HuH-7 (cell line): ENCODE measurements around the gene DNMBP.
A peak's percentile ranks its signal among the peaks of the same experiment; 100 is the strongest.
"Not testable (repeated sequence)": the region's sequence is repeated elsewhere in the genome, so short reads cannot be mapped to it uniquely, and the experiment has no call there.

Experiments
- DNase-seq: peaks from one replicate; pipeline ENCODE4 v3.0.0; 2011; ENCODE audit warnings: low spot score

Gene DNMBP

DNA sequence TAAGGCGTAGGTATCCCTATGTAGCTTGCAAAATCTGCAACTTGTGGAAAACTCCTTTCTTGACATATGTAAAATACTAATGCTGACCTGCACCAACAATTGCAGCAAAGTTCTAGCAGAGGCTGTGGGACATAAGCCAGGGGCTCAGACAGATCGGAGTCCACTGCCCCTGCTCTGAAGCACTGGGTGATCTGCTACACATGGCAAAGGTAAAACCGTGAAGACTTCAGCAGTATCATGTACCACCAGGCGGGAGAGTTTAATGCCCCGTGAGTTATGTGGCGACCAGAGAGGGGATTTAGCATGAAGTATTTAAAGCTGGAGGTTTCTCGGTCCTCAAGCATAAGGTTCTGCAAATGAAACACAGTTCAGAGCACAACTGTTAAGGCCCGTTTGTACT, 150.9 kb downstream of the DNMBP start:
- no peak for DNase-seq

- no peak for DNase-seq
Measured at GRCh38 chr10:99855479-99856071, 154.2 kb downstream of the DNMBP start.

DNA sequence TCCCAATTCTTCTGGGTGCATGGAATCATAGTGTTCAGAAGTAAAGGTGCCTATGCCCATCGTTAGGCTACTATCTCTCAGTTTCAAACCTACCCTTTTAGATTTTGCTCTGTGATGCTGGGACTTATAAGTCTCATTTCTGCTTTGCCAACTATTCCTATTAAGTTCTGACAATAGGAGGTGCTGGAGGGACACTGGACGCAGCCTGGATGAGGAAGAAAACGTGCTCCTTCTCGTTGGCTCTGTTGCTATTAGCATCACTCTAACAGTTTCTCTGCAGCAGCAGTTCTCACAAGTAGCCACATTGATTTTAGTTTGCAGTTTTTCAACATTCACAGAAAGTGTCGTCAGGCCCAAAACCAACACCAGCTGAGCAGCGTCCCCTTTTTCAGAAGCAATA, 154.9 kb downstream of the DNMBP start:
- peak; percentile 32 for DNase-seq

- no peak for DNase-seq
Measured at GRCh38 chr10:99853655-99854054, 156.1 kb downstream of the DNMBP start.

GRCh38 chr10:99852481-99853213, 157.1 kb downstream of the DNMBP start:
- DNase-seq: no peak

- no peak for DNase-seq
Measured at GRCh38 chr10:99851825-99852224, 157.9 kb downstream of the DNMBP start.

DNA sequence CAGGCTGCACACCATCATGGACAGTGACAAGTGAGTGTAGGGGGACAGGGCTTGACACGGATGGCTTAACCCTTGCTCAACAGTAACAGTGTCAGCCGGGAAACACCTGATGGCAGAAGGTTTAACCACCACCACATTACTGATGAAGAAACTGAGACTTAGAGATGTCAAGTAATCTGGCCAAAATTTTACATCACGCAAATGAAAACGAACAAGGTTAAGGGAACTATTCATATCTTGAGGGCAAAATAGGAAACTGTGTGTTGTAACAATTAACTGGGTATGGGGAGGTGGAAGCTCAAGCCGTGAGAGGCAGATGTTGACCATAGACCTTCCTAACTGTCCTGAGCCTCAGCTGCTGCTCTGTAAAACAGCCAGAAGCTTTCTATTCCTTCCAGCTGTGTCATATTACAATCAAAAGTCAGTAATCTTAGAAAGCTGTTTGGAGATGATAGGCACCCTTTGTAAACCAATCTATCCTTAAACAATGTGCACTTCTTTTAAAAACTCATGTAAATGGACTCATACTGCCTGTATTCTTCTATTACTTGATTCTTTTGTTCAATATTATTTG, 158.9 kb downstream of the DNMBP start:
- no peak for DNase-seq

DNA sequence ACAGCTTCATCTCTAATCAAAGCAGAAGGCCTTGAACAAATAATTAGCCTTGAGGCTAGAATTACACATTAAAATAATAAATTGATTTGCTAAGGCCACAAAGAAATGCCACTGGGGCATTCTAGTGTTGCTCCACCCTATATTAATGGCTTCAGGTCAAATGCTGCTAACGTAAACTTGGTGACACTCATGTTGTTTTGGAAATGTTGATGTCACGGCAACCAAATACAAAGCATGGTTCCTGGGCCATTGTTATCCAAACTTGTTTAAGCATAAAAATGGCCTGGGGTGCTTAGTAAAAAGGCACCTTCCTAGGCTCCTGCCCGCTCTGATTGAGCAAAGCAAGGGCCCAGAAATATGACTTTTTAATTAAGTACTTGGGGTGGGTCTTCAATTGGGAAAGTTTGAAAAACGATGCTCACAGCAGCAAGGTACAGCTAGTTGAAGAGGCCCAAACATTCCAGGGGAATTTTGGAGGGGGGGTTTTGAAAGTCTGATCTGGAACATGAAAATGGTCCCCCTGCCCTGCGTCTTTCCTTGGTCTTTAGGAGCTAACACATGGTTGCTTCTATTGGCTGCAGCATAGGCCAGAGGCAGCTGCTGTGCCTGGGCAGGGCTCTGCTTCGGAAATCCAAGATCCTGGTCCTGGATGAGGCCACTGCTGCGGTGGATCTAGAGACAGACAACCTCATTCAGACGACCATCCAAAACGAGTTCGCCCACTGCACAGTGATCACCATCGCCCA, 159.6 kb downstream of the DNMBP start:
- no peak for DNase-seq

DNA sequence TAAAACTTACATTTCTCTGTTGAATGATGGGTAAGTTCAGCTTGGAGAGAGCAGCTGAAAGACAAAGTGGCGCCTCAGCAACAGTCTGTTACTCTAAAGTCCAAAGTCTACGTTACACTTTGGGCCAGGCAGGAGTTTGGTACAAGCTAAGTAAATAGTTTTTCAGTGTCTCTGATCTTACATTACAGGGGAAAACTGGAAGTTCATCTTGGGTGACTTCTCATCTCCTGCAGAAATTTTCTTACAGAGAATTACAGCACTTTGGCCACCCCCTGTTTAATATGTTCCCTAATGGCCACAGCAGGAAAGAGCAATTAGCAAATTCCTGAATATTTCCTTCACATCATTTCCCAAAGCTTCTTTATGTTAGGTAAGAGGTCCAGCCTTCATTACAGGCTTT, 160.2 kb downstream of the DNMBP start:
- DNase-seq: peak; percentile 38

- DNase-seq: no peak
Measured at GRCh38 chr10:99849057-99849456, 160.7 kb downstream of the DNMBP start.

DNA sequence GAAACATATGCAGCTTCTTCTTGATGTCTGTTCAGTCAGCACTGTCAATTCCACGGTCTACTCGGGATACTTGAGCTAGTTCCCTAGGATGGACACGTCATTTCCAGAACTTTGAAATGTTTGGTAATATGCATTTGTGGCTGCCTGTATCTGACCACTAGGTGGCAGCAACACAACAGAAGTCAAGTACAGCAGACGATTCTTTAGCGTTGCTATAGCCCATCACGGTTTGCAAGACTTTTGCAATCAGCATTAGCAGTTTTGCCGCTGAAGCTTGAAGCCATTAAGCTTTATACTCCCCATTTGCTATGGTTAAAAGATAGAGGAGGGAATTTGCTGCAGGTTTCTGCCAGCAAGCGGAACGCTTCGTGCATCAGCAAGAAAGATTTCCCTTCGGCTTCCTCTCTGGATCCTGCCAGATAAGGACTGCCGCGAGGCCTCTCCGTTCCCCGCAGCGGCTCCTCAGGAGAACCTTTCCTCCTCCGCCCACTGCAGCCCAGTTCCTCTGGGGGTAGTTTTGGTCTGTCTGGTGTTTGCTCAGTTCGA, 163.8 kb downstream of the DNMBP start:
- peak; percentile 69 for DNase-seq

GRCh38 chr10:99844433-99844955, 165.3 kb downstream of the DNMBP start:
- DNase-seq: no peak

- no peak for DNase-seq
Measured at GRCh38 chr10:99843310-99843709, 166.4 kb downstream of the DNMBP start.

DNA sequence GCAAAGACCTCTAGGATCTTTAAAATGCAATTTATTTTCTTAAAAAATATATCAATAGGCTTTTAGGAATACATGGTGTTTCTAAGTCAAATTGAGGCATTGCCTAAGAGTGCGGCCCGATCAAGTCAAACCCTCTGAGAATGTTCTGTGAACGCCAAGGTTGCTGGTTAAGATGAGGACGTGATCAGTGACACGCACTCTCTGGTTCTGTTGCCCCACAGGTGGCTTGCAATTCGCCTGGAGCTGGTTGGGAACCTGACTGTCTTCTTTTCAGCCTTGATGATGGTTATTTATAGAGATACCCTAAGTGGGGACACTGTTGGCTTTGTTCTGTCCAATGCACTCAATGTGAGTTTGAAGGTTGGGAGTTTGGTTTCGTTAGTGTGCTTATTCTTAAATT, 168.0 kb downstream of the DNMBP start:
- no peak for DNase-seq

GRCh38 chr10:99840859-99841258, 168.9 kb downstream of the DNMBP start:
- DNase-seq: not testable (repeated sequence)

GRCh38 chr10:99836711-99837110, 173.0 kb downstream of the DNMBP start:
- no peak for DNase-seq

DNA sequence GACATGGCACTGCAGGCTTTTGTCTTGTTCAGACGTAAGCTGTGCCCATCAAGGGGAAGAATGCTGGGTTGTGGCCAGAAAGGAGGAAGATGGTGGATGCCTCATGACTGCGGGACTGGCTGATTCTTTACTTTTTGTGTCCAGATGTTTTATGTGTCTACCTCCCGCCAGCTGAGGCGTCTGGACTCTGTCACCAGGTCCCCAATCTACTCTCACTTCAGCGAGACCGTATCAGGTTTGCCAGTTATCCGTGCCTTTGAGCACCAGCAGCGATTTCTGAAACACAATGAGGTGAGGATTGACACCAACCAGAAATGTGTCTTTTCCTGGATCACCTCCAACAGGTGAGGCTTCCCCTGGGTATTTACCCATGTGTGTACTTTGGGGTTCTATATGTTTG, 173.8 kb downstream of the DNMBP start:
- DNase-seq: no peak

DNA sequence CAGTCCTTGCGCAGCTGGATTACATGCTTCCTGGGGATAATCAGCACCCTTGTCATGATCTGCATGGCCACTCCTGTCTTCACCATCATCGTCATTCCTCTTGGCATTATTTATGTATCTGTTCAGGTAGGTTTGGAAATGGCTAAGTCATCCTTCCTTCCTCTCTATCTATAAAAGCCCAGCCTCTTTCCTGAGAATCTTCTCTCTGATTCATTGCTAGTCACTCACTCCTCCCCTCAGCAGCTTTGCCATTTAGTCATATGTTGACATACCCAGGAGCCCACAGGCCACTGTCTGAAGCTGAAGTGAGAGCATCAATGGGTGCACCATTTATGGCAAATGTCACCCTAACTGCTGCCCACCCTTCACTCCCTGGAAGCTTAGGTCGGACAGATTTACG, 175.3 kb downstream of the DNMBP start:
- no peak for DNase-seq

- DNase-seq: no peak
Measured at GRCh38 chr10:99832439-99832838, 177.3 kb downstream of the DNMBP start.

GRCh38 chr10:99828464-99828863, 181.3 kb downstream of the DNMBP start:
- no peak for DNase-seq

DNA sequence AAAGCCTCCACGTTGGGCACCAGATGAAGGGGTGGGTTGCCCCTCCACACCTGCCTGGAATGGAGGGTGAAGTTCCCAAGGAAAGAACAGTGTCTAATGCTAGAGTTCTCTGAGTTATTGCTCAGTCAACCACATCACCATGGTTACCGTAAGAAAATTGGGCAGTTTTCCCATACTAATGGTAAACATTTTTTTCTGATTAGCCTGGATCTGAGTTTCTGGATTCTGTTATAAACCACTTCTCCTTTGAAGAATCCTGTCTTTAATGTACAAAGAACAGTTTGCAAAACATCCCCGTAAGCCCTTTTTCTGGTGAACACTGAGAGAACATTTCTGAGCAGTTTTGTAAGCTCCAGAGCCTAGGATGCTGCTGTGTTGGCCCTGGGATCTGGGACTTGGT, 181.8 kb downstream of the DNMBP start:
- no peak for DNase-seq
